ENCODE data around the gene TSC22D1. TPM values are rescaled to one million over a fixed set of nuclear protein-coding genes. Genes with fewer than 3 reads are reported as not detected.

The TSC22D1 gene
- 100 to 1,000 TPM; 249 to 299 (median 260) TPM for total RNA-seq
- long read RNA-seq, donor 1, full-length matches to known transcripts = 505 of 530 reads
- long read RNA-seq, donor 1, partial matches to known transcripts = 2 of 530 reads
- long read RNA-seq, donor 1, other reads (novel, unspliced or antisense) = 23 of 530 reads
- long read RNA-seq, donor 2, full-length matches to known transcripts = 495 of 522 reads
- long read RNA-seq, donor 2, partial matches to known transcripts = 0 of 522 reads
- long read RNA-seq, donor 2, other reads (novel, unspliced or antisense) = 27 of 522 reads

- ATAC-seq (peak; percentile 8), DNase-seq (peak; percentile 68 to 72 (median 69))
- Histone ChIP-seq H3K4me1 (ENCODE audit: low read depth) (peaks cover 29% of the 10 kb centered on the region), H3K4me3 (peak within 1 kb of the TSS; percentile 80), H3K9me3 (no peaks in the 10 kb centered on the region), H3K36me3 (ENCODE audit: low read depth) (no peaks in the 10 kb centered on the region)
- TF ChIP-seq CTCF (IDR thresholded peaks at IDR 0.05) = no peak
- intact Hi-C loops (cut with DNase I, micrococcal nuclease) = no loop called here
These were observed at the start of gene TSC22D1 for GRCh38 chr13:44575741-44576350. Gene TSC22D1 (minus strand): TSS chr13:44576330. CDS start chr13:44576074, 256 bp downstream.

- intact Hi-C loops (cut with DNase I, micrococcal nuclease) = no loop called here
- DNase-seq = no peak
- Histone ChIP-seq H3K4me1 (ENCODE audit: low read depth) (no peaks in the 10 kb centered on the region), H3K4me3 (no peak overlapping the region), H3K9me3 (no peaks in the 10 kb centered on the region), H3K36me3 (ENCODE audit: low read depth) (no peaks in the 10 kb centered on the region)
- TF ChIP-seq CTCF (IDR thresholded peaks at IDR 0.05) = no peak
- no peak for ATAC-seq
These were observed 46.6 kb upstream of the TSC22D1 start for GRCh38 chr13:44622708-44623107.

GRCh38 chr13:44622261-44622660 is 46.1 kb upstream of the TSC22D1 start:
- H3K4me1 ChIP-seq (ENCODE audit: low read depth) = no peaks in the 10 kb centered on the region
- intact Hi-C loops (cut with DNase I, micrococcal nuclease) = no loop called here
- TF ChIP-seq CTCF (IDR thresholded peaks at IDR 0.05) = no peak
- no peak for ATAC-seq
- no peak overlapping the region for H3K4me3 ChIP-seq
- DNase-seq = no peak
- no peaks in the 10 kb centered on the region for H3K36me3 ChIP-seq (ENCODE audit: low read depth)
- no peaks in the 10 kb centered on the region for H3K9me3 ChIP-seq

DNA sequence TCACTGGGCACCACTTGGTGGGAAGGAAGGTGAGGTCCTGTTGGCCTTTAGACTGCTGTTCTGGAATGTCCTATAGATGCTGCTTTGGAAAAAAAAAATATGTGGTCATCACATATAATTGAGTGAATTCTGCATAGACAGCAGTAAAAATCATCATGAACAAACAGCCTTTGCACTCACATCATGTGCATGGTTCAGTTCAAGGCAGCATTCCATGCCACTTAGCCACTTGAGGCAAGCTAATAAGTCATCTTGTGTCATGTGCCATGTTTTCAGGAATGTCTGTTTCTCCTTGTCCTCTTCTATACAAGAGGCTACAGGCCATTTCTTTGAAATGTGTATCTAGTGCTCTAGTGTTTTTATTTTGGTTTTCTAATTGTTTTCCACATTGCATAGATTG is 43.9 kb upstream of the TSC22D1 start:
- no peak for TF ChIP-seq CTCF (IDR thresholded peaks at IDR 0.05)

DNA sequence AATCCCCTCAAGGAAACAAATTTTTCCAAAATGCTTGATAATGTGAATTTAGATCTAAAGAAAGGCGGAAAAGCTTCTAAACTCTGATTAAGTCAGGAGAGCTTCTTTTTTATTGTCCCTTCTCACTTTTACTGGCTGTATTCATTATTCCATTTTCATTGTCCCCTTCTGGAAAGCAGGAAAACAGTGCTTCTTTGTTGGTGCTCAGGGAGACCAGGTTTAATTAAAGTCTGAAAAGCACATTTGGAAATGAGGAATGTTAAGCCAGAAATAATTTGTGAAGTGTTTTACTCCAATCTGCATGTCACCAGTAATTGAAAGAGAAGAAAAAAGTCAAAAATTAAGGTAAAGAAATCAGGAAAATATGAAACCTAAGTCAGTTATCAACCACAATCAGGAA is 43.5 kb upstream of the TSC22D1 start:
- no peaks in the 10 kb centered on the region for H3K4me1 ChIP-seq (ENCODE audit: low read depth)
- H3K36me3 ChIP-seq (ENCODE audit: low read depth) = no peaks in the 10 kb centered on the region
- DNase-seq (no peak), ATAC-seq (no peak)
- H3K4me3 ChIP-seq = no peak overlapping the region
- H3K9me3 ChIP-seq = no peaks in the 10 kb centered on the region
- no peak for TF ChIP-seq CTCF (IDR thresholded peaks at IDR 0.05)
- intact Hi-C loops (cut with DNase I, micrococcal nuclease) = no loop called here

More for the DNA sequence above, 43.9 kb upstream of the TSC22D1 start:
- H3K4me3 ChIP-seq = no peak overlapping the region
- ATAC-seq (no peak), DNase-seq (no peak)
- H3K36me3 ChIP-seq (ENCODE audit: low read depth) = no peaks in the 10 kb centered on the region
- no peaks in the 10 kb centered on the region for H3K9me3 ChIP-seq
- no peaks in the 10 kb centered on the region for H3K4me1 ChIP-seq (ENCODE audit: low read depth)
- intact Hi-C loops (cut with DNase I, micrococcal nuclease) = no loop called here

All from mucosa of descending colon (tissue), 3 donors.